ENCODE data around the gene DOK6.

Gene DOK6

GRCh38 chr18:69444221-69444620 lies 43.5 kb downstream of the DOK6 start:
- no peak for DNase-seq

GRCh38 chr18:69447886-69448285 lies 47.2 kb downstream of the DOK6 start:
- no peak for DNase-seq

- no peak for DNase-seq
Observed at GRCh38 chr18:69455125-69455524, 54.4 kb downstream of the DOK6 start.

DNA sequence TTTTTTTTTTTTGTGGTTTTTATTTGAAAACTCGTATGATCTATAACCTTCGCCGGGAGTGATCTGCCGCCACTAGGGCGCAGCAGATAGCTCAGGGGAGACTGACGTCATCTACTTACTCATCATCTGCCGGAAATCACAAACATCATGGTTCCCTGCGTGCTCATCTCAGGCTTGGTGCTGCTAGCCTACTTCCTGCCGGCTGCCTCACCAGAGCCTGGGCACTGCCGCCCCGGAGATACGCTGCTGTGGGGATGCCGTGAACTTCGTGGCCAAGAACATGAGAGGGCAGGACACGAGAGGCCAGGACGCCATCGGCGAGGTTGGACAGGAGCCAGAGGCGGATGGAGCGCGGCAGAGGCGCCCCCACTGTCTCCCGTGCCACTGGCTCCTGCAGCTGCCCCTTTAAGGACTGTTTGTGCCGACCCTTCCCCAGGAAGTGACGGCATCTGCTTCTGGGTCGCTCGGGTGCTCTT lies 68.8 kb downstream of the DOK6 start:
- DNase-seq = no peak

- no peak for DNase-seq
Observed at GRCh38 chr18:69480460-69480859, 79.8 kb downstream of the DOK6 start.

DNA sequence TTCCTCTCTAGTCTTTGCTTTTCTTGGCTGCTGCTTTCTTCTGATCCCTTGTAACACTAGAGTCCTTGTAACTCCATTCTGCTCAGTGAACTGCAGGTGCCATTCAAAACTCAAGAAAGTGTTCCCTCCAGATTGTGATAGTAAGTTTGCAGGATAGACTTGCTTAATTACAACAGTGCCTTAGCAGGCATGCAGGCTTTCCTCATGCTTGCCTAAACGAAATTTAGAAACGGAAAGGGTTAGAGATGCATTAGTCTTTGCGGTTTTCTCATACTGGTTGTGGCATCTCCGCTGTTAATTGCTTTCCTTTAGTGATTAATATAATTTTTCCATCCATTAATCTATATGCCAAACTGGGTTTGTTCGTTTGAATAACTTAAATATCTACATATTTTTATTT lies 82.9 kb downstream of the DOK6 start:
- DNase-seq = no peak

GRCh38 chr18:69484699-69485396 lies 84.2 kb downstream of the DOK6 start:
- no peak for DNase-seq

- DNase-seq = no peak
Observed at GRCh38 chr18:69487488-69488394, 87.1 kb downstream of the DOK6 start.

DNA sequence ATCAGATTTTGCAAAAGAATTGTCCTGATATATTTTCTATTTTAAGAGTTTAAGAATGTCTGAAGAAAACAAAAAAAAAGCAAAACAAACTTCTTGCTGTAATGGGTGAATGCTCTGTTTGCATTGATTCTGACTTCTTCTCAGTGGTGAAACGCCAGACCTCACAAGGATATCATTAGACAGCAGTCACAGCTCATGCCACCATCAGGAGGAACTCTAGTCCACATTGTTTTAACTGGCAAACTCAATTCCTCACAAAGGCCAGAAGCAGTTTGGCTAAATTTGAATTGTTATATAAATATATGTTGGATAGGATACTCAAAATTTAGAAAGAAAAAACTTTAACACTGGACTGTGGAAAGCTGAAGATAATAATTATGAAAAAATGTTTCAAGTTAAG lies 89.4 kb downstream of the DOK6 start:
- no peak for DNase-seq

DNA sequence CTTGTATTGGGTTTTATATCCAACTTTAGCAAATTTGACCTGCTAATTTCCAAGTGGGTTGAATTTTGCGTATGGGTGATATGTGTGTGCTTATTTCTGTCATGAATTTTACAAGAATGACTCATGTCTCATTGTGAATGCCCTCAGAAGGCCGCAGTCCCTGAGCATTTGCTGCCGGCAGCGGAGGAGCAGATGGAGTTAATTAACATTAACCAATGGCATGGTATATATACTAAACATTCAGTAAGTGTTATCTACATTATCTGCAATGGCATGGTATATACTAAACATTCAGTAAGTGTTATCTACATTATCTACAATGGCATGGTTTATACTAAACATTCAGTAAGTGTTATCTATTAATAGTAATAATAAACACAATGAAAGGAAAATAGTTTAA lies 90.1 kb downstream of the DOK6 start:
- DNase-seq = no peak

DNA sequence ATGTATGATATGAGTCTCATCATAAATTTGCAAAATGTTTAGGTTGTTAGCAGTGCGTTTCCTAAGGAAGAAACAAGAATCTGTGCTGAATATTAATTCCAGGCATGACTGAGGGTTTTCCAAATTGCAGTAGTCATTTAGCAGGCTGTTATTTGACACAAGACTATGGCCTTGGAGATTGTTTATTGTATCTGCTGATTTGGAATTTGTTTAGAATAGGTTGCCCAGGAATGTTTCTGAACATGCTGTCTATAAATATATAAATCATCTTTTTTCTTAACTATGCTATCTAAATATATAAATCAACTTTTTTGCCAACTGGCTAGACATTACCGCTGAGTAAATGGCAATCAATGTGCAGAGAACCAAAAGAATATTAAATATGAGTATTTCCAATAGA lies 90.9 kb downstream of the DOK6 start:
- no peak for DNase-seq

GRCh38 chr18:69492861-69493260 lies 92.2 kb downstream of the DOK6 start:
- DNase-seq = no peak

GRCh38 chr18:69494841-69495240 lies 94.2 kb downstream of the DOK6 start:
- no peak for DNase-seq

DNA sequence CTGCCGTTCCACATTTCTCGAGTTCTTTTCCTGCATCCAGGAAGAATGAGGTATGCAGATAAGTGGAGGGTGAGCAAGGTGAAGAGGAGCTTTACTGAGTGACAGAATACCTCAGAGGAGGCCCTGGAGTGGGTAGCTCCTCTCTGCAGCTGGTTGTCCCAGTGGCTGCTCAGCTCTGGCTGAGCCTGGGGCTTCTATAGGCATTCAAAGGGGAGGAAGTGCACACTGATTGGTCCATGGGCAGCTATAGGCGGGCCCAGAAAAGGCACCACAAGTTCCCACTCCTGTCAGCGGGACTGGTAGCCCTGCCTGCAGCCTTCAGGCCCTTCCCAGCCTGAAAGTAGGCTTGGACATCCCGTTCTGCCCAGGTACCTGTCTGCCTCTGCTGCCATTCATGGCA lies 94.7 kb downstream of the DOK6 start:
- DNase-seq = no peak

DNA sequence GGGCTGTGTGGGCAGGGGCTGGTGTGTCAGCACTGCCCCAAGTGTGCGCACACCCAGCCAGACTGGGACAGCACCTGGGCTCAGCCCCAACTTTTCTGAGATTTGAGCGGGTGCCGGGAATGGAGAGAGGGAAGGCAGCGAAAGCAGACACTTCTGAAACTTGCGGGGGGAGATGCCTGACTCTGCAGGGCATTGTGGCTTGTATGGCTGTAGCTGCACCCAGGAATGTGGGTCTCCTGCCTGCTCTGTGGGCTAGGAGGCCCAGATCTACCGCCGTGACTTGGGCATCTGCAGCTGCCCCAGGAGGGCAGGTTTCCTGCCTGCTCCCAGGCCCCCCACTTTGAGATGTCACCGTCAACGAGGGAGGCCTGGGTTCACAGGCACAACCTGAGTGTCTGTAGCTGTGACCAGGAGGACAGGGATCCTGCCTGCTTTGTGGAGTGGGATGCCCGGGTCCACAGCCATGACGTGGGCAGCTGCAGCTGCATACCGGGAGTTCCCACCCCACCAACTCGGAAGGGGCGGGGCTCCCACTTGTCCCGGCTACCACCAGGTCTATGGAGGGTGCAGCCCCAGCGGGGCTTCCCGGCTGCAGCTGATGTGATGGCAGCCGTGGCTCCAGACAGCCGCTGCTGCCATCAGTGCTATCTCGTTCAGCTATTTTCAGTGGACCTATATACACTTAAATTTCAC lies 95.3 kb downstream of the DOK6 start:
- no peak for DNase-seq

DNA sequence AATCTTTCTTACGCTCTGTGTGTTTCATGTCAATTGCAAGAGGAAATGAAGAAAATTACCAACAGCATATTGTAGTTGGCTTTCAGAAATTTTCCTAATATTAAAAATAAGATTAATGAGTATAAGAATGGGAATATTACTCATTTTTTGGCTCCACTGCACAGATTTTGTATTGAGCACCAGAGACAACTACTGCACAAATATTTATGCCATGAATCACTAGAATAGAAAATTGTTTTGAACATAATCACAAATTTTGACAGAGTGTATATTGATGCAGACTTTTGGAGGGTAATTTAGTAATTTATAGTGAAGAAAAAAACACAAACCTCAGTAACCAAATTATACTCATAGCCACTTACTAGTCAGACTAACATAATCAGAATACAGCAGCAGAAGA lies 118.3 kb downstream of the DOK6 start:
- DNase-seq = no peak

- DNase-seq = no peak
Observed at GRCh38 chr18:69523582-69523981, 122.9 kb downstream of the DOK6 start.

DNA sequence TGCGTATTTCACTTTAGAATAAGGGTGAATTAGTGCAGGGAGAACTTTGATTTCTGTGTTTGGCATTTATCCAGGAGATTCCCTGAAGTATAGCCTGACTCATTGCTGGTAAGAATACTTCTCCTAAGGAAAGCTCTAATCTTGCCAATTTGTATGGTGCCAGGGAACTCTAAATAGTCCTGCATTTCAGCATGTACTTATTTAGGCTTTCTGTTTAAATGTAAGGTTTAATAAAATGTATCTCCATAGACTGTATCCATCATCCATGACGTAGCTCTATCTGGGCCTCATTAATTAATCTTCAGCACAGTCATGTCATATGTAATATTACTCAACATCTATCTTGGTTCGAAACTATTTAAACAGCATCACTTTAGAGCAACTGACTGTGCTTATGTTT lies 127.7 kb downstream of the DOK6 start:
- DNase-seq = no peak

DNA sequence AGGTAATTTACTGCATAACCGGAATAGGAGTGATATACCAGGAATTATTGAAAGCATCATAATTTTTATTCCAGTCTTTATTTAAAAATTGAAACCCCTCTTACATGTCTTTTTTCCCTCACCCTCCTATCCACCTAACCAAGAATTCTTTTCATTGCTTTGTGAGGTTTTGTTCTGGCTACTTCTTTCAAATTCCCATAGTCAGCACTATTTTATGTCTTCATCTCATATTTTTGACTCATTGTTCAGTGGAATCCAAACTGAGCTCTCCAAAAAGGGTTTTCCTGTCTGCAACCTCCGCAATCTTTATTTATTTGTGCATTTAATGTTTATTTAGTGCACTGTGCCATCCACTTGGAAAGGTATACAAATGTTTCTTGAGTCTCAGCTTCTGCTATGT lies 128.5 kb downstream of the DOK6 start:
- no peak for DNase-seq

GRCh38 chr18:69531973-69532372 lies 131.3 kb downstream of the DOK6 start:
- no peak for DNase-seq

DNA sequence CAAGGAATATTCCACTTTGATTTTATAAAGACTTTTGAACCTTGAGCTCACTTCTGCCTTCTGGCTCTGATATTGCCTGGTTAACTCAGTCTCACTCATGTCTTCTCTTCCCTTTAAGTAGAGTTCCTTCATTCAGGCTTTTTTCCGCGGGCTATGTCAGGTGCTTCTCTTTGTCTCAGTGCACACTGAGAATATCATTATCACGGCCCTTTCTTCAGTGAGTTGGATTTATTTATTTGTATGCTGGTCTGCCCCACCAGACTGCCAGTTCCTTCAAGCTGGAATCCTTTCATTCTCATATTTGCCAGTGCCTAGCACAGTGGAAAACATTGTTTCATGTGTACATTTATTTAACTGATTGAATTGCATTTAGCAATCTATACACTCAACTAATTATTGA lies 136.5 kb downstream of the DOK6 start:
- no peak for DNase-seq

DNA sequence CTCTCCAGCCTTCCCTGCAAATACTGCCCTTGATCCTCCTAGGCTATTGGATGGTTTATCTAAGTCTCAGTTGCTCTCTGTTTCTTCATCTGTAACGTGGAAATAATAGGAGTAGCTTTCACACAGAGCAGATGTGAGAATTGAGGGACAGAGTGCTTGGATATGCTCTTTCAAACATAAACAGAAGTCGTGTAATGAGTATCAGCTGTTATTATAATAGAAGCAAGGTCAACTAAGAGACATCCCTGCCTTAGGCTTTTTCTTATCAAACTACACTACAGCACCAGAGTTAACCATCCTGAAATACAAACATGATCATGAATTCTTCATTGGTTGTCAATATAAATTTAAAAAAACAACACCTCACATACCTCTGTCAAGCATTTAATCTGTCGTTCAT lies 138.2 kb downstream of the DOK6 start:
- DNase-seq = no peak

DNA sequence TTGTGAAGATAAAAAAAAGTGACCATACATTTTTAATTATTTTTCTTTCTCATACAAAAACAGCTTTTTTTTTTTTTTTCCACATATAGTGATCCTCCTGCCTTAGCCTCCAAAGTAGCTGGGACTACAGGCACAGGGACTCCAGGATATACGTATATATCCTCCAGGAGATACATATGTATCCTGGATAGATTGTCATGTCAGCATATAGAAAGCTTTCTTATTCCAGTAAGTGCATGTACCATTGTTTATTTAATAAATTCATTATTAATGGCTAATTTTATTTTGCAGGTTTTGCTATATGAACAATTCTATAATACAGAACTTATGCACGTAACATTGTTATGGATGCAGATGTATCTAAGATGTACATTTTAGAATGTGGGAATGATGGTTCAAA lies 138.7 kb downstream of the DOK6 start:
- DNase-seq = no peak

DNA sequence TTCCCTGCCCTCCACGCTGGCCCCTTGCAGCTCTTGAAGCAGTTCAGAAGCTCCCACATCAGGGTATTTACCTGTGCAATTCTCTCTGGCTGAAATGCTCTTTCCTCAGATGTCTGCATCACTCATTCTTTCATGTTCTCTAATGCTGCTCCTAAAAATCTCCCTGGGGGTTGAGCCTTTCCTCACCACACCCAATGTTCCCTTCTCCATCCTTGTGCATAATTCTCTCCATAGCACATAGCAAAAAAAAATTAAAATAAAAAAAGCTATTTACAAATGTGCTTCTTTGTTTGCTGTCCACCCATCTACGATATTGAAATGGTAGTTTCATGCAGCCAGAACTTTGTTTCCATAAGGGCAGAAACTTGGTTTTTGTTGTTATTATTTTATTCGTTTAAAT lies 155.5 kb downstream of the DOK6 start:
- DNase-seq = no peak
